NCI-H82 (cell line): ENCODE results near the gene C3orf20.
A peak's percentile ranks its signal among the peaks of the same experiment; 100 is the strongest.

Experiments used
- DNase-seq: peaks from one replicate; lab custom pipeline; 2025; lab: John Stamatoyannopoulos, UW

C3orf20 gene

GRCh38 chr3:14674841-14675240, at the start of gene C3orf20:
Gene C3orf20 (plus strand): TSS chr3:14675141. CDS start chr3:14682714, 7,573 bp downstream.
- DNase-seq = no peak

GRCh38 chr3:14625443-14625842, 49.5 kb upstream of the C3orf20 start:
- DNase-seq = no peak

GRCh38 chr3:14627815-14628214, 47.1 kb upstream of the C3orf20 start:
- DNase-seq = no peak

DNA sequence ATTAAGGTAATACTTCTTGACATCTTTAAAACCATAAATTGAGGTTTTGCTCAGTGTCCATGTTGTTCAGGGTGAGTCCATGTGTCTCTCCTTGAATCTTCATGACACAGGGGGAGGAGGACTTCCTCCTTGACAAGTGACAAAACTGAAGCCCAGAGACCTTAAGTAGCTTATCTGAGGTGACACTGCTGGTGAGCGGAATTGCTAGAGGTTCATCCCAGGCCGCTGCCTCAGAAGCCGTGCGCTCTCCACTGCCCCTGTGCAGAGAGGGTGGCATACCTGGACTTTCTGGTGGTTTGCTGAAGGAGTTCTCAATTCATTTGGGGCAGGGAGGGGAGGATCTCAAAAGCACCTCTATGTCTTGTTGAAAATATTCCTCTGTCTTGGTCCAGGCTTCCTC, 46.5 kb upstream of the C3orf20 start:
- peak; percentile 7 for DNase-seq

GRCh38 chr3:14630404-14631100, 44.4 kb upstream of the C3orf20 start:
- DNase-seq = no peak

- DNase-seq = no peak
These were observed 43.8 kb upstream of the C3orf20 start for GRCh38 chr3:14631101-14631497.

DNA sequence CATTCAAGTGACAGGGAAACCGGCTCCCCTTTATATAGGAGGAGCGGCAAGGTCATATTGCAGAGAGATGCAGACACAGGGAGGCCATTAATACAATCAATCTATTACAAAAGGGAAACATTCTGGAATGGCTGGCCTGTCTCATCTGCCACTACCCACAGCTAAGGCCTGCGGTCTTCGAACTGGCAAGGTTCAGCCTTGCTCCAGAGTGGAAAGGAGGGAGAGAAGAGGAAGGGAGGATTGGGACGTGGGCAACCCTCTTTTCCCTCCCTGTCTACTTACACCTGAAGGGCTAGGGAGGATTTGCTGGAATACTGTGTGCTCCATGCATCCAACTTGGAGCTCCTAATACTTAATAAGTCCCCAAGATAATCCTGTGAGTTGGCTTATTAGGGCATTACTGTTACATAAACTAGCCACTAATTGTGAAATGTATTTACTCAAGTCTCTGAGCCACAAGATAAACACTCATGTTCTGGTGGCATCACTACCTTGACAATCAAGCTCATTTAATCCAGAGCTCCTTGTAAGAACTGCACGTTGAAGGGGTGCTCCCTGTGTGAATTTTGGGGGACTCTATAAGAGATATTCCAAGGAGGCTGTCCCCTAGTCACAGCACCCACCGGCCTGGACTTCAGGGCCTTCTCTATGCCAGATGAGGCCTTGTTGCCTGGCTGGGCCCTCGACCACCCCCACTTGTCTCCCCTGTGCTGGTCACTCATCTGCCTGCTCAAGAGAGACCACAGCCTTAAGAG, 43.1 kb upstream of the C3orf20 start:
- peak; percentile 92 for DNase-seq

DNA sequence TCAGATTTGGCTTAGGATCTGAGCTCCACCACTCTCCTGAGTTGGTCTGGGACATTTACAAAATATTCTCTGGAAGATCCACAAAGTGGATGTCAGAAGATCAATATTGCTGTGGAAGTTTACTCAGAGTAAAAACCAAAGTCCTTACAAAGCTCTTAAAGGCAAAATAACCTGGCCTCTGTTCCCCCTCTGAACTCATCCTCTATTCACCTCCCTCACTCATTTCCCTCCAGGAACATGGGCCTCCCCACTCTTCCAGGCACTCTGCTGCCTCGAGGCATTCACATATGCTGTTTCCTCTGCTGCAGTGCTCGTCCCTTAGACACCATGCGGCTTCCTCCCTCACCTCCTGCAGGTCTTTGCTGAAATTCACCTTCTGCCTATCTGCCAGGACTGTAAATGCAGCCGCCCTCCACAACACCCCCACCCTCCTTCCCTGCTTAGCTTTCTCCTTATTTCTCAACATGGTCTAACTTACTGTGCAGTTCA, 42.5 kb upstream of the C3orf20 start:
- DNase-seq = no peak

DNA sequence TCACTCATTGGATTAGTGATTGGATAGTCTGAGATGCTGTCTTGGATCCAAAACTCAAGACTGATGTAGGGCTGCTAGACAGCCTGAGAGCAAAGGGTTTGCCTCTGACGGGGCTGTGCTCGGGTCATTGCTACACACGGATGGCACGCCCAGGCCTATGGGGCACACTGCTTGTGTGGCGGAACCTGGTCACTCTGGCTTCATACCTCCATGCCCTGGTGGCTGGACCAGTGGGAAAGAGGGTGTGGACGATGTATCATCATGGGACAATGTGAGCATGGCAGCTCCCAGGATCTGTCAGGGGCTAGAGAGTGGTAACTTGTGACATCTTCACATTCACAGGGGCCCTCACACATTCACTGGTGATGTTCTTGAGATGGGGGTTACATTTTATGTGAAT, 41.5 kb upstream of the C3orf20 start:
- DNase-seq = no peak

DNA sequence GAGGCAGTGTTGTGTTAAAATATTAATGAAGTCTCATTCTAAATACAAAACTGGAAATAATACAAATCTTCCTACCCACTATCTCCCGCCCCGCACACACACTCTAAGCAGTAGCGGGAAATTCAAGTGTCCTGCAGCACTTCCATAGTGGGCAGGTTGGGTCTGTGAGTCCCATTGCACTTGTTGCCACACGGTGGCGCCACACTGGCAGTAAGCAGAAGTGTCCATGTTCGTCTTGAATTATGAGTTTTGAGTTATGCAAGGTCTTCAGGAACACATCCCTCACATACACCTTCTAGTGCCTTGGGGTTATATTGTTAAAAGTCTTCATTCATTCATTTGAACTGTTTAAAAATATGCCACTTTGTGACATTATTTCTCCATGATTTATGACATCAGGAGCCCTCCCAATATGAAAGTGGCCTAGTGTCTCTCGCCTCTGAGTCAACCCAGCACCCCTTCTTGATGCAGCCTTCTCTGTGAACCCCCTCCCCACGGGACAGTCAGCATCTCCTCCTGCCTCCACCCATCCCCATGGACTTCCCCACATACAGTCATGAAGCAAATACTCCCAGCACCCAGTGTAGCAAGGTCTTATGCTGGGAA, 41.0 kb upstream of the C3orf20 start:
- DNase-seq = peak; percentile 64

- no peak for DNase-seq
These were observed 40.1 kb upstream of the C3orf20 start for GRCh38 chr3:14634763-14635400.

- no peak for DNase-seq
These were observed 38.3 kb upstream of the C3orf20 start for GRCh38 chr3:14636496-14637087.

GRCh38 chr3:14640157-14640562, 34.8 kb upstream of the C3orf20 start:
- no peak for DNase-seq

DNA sequence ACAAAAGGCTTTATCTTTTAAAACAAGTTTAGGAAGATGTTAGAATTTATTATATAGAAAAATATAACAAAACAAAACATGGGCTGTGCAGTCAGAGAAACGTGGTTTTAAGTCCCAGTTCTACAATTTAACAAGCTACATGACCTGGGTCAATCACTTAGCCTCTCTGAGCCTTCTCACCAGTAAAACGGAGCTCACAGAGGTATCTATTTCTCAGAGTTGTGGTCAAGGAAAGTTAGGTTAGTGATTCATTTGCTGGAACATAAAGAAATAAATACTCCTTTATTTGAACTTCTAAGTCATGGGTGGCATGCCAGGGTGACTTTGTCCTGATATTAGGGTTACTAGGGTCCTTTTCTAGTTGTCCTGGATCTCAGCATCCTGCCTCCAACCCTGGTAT, 34.2 kb upstream of the C3orf20 start:
- no peak for DNase-seq

- DNase-seq = no peak
These were observed 33.6 kb upstream of the C3orf20 start for GRCh38 chr3:14641346-14641745.

DNA sequence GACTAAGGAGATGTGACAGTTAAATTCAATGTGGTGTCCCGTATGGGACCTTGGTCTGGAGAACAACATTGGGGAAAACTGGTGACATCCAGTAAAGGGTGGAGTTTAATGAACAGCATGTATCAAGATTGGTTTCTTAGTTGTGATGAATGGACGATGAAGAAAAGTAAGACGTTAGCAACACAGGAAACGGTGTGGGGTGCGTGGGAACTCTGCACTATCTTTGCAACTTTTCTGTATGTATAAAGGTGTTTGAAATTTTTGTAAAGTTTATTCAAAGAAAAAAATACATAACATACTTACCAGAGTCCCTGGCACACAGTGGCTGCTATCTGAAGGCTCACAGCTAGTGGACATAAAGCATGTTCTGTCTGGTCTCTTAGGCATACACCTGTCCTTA, 29.5 kb upstream of the C3orf20 start:
- DNase-seq = no peak

- DNase-seq = no peak
These were observed 28.8 kb upstream of the C3orf20 start for GRCh38 chr3:14646131-14646573.

DNA sequence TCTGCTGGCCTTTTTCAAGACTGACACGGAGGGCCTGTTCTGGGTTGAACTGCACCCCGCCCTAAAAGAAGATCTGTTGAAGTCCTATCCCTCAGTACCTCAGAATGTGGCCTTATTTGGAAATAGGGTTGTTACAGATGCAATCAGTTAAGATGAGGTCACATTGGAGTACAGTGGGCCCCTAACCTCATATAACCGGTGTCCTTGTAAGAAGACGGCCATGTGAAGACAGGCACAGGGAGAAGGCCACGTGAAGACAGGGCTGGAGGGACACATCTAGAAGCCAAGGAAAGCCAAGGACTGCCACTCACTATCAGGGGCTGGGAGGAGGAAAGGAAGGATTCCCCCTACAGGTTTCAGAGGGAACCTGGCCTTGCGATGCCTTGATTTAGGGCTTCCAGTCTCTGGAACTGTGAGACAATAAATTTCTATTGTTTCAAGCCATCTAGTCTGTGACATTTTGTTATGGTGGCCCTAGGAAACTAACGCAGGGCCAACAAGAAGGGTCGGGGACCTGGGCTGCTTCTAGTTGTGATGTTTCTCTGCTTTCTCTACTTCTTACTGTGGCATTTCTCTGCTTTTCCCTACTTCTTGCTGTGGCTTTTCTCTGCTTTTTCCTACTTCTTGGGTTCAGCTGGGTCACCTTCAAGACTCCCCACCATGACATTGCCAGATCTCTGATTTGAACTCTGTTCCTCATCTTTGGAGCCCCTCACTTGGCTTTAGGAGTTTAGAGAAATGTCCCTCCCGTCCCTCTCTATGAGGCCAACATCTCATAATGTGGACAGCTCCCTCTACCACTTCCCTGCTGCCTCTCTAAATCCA, 28.1 kb upstream of the C3orf20 start:
- DNase-seq = peak; percentile 5

DNA sequence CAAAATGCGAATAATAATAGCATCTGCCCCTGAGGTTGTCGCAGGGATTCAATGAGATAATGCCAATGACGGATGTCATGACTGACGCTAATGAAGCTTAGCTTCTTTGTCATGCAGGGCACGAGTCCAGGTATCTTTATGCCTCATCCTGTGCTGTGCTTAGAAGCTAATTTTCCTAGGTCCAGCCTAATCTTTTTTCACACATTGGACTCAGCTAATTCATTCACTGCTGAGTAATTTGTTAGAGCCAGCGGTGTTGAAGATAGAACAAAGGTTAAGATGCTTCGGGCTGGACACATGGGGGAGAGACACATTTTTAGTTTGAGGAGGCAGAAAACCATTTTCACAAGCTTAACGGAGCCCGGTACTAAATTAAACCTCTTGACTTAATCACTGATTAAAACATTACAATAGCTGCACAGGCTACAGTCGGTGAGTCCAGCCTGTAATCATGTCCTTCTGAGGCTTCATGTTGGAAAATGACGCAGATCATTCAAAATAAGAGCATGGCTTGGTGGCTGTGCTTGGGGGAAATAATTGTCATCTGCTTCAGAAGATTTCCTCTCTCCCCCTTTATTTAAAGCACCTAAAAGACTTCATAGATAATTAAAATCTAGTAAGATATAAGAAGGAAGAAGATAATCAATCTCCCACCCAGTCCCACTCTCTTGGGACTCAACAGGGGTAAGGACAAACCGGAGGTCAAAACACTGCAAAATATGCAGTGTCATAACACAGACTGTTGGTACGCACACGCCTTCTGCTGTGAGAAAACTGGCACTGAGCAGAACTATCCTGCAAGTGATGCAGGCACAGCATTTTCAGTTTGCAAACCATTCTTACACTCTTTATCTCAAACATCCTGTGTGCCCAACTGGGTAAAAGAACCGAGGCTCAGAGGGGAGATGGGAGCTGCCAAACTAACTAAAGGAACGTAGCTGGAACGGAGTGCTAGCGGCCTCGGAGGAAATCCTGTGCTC, 26.7 kb upstream of the C3orf20 start:
- DNase-seq = peak; percentile 68

- DNase-seq = no peak
These were observed 25.5 kb upstream of the C3orf20 start for GRCh38 chr3:14649466-14649865.
